Measurements from ENCODE around the gene IL37. TPM values are rescaled to one million over a fixed set of nuclear protein-coding genes. Genes with fewer than 3 reads are reported as not detected.
A peak's percentile ranks its signal among the peaks of the same experiment; 100 is the strongest.

The IL37 gene
- total RNA-seq, 3 donors from 2014 or later = 0.67 to 0.82 TPM; not detected in 1

DNA sequence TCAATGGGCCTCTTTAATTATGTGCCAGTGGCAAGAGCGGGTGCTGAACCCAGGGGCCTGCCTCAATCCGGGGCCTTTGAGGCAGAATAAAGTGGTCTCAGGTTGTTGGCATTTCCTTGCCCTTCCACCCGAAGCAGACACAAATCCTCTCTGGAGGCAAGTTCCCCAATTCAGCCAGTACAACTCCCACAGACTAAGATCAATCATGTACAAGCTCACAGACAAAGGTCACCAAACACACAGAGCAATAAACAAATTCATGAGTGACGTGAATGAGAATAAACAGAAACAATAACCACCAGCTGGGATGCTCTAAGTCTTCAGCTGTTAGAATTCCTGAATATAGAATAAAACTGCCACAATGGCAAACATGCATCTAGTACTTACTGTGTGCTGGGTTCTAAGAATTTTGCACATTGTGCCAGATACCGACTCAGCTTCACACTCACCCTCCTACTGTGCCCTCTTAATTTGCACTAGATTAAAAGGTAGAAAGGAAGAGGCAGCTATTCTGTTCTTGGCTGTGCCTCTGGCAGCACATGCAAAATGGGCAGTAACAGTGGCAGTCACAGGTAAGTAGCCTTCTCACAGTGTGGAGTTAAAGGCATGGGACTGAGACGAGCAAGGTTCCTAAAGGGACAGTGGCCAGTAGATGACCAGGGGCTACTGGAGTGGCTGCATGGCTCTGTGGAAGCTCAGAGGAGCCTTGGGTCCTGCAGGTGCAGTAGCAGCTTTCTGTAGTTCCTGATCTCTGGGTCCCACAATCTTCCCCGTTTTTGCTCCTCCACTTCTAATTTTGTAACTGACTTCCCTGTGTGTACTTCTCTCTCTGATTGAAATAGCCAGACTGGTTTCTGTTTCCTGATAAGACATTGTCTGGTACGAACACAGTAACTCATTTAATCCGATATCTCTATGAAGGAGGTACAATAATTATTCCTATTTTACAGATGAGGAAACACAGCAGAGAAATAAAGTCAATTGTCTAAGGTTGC is 39.8 kb upstream of the IL37 start:
- ATAC-seq = peak; percentile 36
- peaks cover 28% of the 10 kb centered on the region for H3K4me1 ChIP-seq (ENCODE audit: low read depth)
- no peak for DNase-seq
- no peaks in the 10 kb centered on the region for H3K9me3 ChIP-seq
- intact Hi-C loops (cut with DNase I, micrococcal nuclease) = no loop called here
- no peaks in the 10 kb centered on the region for H3K36me3 ChIP-seq (ENCODE audit: low read depth)
- TF ChIP-seq, protein P1, sequence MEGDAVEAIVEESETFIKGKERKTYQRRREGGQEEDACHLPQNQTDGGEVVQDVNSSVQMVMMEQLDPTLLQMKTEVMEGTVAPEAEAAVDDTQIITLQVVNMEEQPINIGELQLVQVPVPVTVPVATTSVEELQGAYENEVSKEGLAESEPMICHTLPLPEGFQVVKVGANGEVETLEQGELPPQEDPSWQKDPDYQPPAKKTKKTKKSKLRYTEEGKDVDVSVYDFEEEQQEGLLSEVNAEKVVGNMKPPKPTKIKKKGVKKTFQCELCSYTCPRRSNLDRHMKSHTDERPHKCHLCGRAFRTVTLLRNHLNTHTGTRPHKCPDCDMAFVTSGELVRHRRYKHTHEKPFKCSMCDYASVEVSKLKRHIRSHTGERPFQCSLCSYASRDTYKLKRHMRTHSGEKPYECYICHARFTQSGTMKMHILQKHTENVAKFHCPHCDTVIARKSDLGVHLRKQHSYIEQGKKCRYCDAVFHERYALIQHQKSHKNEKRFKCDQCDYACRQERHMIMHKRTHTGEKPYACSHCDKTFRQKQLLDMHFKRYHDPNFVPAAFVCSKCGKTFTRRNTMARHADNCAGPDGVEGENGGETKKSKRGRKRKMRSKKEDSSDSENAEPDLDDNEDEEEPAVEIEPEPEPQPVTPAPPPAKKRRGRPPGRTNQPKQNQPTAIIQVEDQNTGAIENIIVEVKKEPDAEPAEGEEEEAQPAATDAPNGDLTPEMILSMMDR (IDR thresholded peaks at IDR 0.05) = no peak
- no peak overlapping the region for H3K4me3 ChIP-seq

GRCh38 chr2:112876257-112876970 is 34.6 kb upstream of the IL37 start:
- H3K4me3 ChIP-seq = no peak overlapping the region
- no peaks in the 10 kb centered on the region for H3K36me3 ChIP-seq (ENCODE audit: low read depth)
- intact Hi-C loops (cut with DNase I, micrococcal nuclease) = no loop called here
- DNase-seq (no peak), ATAC-seq (no peak)
- H3K9me3 ChIP-seq = no peaks in the 10 kb centered on the region
- peaks cover 2% of the 10 kb centered on the region for H3K4me1 ChIP-seq (ENCODE audit: low read depth)
- TF ChIP-seq, protein P1 (IDR thresholded peaks at IDR 0.05) = no peak

GRCh38 chr2:112876971-112877361 is 34.0 kb upstream of the IL37 start:
- ATAC-seq = no peak
- no peaks in the 10 kb centered on the region for H3K36me3 ChIP-seq (ENCODE audit: low read depth)
- H3K4me3 ChIP-seq = no peak overlapping the region
- TF ChIP-seq, protein P1 (IDR thresholded peaks at IDR 0.05) = no peak
- intact Hi-C loops (cut with DNase I, micrococcal nuclease) = no loop called here
- DNase-seq = no peak
- no peaks in the 10 kb centered on the region for H3K4me1 ChIP-seq (ENCODE audit: low read depth)
- H3K9me3 ChIP-seq = no peaks in the 10 kb centered on the region

DNA sequence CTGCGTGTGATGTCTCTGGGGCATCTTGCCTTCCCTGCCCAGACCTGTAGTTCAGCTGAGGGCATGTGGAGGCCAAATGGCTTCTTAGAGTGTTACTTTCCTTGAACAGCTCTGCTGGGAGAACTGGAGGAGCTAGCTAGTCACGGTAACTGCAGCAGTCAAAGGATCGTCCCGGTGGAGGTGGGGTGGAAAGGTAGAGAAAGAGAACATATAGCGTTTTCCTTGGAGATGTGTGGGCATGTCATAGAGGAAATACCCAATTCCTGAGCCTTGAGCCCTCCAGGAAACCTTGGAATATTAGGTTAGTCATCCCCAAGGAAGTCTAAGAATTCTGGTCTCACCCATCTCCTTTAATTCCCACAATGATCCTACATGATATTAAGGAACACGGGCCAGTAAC is 33.5 kb upstream of the IL37 start:
- DNase-seq = no peak
- H3K4me3 ChIP-seq = no peak overlapping the region
- intact Hi-C loops (cut with DNase I, micrococcal nuclease) = no loop called here
- no peaks in the 10 kb centered on the region for H3K9me3 ChIP-seq
- TF ChIP-seq, protein P1 (IDR thresholded peaks at IDR 0.05) = no peak
- no peaks in the 10 kb centered on the region for H3K36me3 ChIP-seq (ENCODE audit: low read depth)
- no peaks in the 10 kb centered on the region for H3K4me1 ChIP-seq (ENCODE audit: low read depth)
- no peak for ATAC-seq

DNA sequence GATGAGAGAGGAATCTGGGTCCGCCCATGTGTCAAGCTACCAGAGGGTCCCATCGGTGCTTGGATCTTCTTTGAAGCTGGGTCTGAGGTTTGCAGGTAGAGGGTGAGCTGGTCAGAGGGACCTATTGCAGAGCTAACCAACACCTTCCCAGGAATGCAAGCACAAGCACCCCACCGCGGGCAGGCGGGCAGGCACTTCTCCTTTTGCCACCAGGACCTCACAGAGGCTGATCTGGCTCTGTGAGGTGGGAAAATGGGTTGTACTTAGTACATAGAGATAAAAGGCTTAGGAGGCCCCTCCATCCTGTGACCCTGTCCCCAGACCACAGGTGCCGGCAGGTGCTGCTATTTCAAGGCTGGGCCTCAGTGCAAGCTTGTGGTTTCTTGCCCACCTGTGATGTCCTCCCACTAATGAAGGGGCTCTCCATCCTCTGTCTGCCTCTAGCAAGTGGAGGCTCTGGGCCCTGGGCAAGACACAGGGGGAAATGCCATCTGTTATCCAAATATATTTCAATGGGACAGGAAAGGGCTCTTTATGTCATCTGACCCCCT is 31.4 kb upstream of the IL37 start:
- H3K4me3 ChIP-seq = no peak overlapping the region
- ATAC-seq = no peak
- peak in 1 of 3 donors; percentile 36 for DNase-seq
- no peaks in the 10 kb centered on the region for H3K9me3 ChIP-seq
- no peaks in the 10 kb centered on the region for H3K36me3 ChIP-seq (ENCODE audit: low read depth)
- TF ChIP-seq, protein P1 (IDR thresholded peaks at IDR 0.05) = no peak
- intact Hi-C loops (cut with DNase I, micrococcal nuclease) = loop anchor here in 1 of 2 donors (5.0 to 10.0 kb wide), 2 partner anchors 55 to 132 kb away; no protein-coding TSS in a partner anchor
- no peaks in the 10 kb centered on the region for H3K4me1 ChIP-seq (ENCODE audit: low read depth)
